CD8-positive, alpha-beta memory T cell (primary cell): ENCODE data around the gene TEX19. TPM values are rescaled to one million over a fixed set of nuclear protein-coding genes. Genes with fewer than 3 reads are reported as not detected.
"Not testable (repeated sequence)": the region's sequence is repeated elsewhere in the genome, so short reads cannot be mapped to it uniquely, and the experiment has no call there.

Experiments
- CTCF ChIA-PET: fragments of 350-600 bp; sonication (Branson Sonifier 250); formaldehyde crosslinking; loops from one replicate; lab custom pipeline; 2021; ENCODE audit warnings: antibody characterized with exemption; lab: Charles Lee
- POLR2A ChIA-PET: fragments of 350-600 bp; sonication (Branson Sonifier 250); formaldehyde crosslinking; loops from one replicate; lab custom pipeline; 2021; ENCODE audit warnings: antibody characterized with exemption; lab: Charles Lee
- DNase-seq, 5 donors: peaks; one replicate each; pipeline versions ENCODE4 v3.0.0 to v3.0.0-alpha.2; 2020 to 2022; ENCODE audit warnings: mixed read lengths in 1 of 5
- H3K27ac ChIP-seq: one replicate; pipeline ENCODE4 v1.7.0; 2013; ENCODE audit warnings: low read depth, mild to moderate bottlenecking, low read length, moderate library complexity
- H3K27me3 ChIP-seq: 2 replicates; pipeline ENCODE4 v1.7.0; 2013; ENCODE audit warnings: low read length, mild to moderate bottlenecking; ENCODE audit not compliant: insufficient read depth, poor library complexity, severe bottlenecking
- H3K36me3 ChIP-seq: 2 replicates; pipeline ENCODE4 v1.7.0; 2013; ENCODE audit warnings: mild to moderate bottlenecking, low read length, moderate library complexity; ENCODE audit not compliant: insufficient read depth
- H3K4me1 ChIP-seq: 2 replicates; pipeline ENCODE4 v1.7.0; 2013; ENCODE audit warnings: mild to moderate bottlenecking, low read length, moderate library complexity; ENCODE audit not compliant: insufficient read depth
- H3K4me3 ChIP-seq: 2 replicates; pipeline ENCODE4 v1.7.0; 2013; ENCODE audit warnings: mild to moderate bottlenecking, low read length
- H3K9me3 ChIP-seq: 2 replicates; pipeline ENCODE4 v1.7.0; 2013; ENCODE audit warnings: mild to moderate bottlenecking, low read length
- H3K27ac Mint-ChIP-seq, 8 donors: one replicate each; pipeline ENCODE4 v1.8.0; 2020 to 2021; ENCODE audit warnings: mixed read lengths in 8 of 8, mild to moderate bottlenecking in 6 of 8, inconsistent platforms in 3 of 8, moderate library complexity in 3 of 8
- H3K27me3 Mint-ChIP-seq, 2 donors: one replicate each; pipeline ENCODE4 v1.8.0; 2020 to 2021; ENCODE audit warnings: mixed read lengths in 2 of 2, mild to moderate bottlenecking in 1 of 2, moderate library complexity in 1 of 2
- H3K36me3 Mint-ChIP-seq, 3 donors: one replicate each; pipeline ENCODE4 v1.8.0; 2020 to 2021; ENCODE audit warnings: mixed read lengths in 3 of 3, inconsistent platforms in 1 of 3, mild to moderate bottlenecking in 1 of 3
- H3K4me1 Mint-ChIP-seq, 3 donors: one replicate each; pipeline ENCODE4 v1.8.0; 2020 to 2021; ENCODE audit warnings: mixed read lengths in 3 of 3, inconsistent platforms in 1 of 3, mild to moderate bottlenecking in 1 of 3
- H3K4me3 Mint-ChIP-seq, 7 donors: one replicate each; pipeline ENCODE4 v1.8.0; 2020 to 2021; ENCODE audit warnings: mixed read lengths in 7 of 7, mild to moderate bottlenecking in 6 of 7, moderate library complexity in 4 of 7, inconsistent platforms in 2 of 7
- H3K9me3 Mint-ChIP-seq, 5 donors: one replicate each; pipeline ENCODE4 v1.8.0; 2020 to 2022; ENCODE audit warnings: mixed read lengths in 5 of 5, mild to moderate bottlenecking in 3 of 5, moderate library complexity in 2 of 5, inconsistent platforms in 1 of 5
- polyA plus RNA-seq: library from polyadenylated mRNA; unstranded; fragments of 300-500 nt; fragmentation: Illumina TruSeq; gene quantifications from one replicate; pipeline ENCODE4 v1.2.3, GENCODE V29; 2021
- total RNA-seq, 2 experiments: library from RNA; stranded (reverse); gene quantifications; one replicate each; pipeline ENCODE4 v1.2.3, GENCODE V29; 2021

Gene TEX19
- total and polyA plus RNA-seq, 3 experiments from 2014 or later: not detected

DNA sequence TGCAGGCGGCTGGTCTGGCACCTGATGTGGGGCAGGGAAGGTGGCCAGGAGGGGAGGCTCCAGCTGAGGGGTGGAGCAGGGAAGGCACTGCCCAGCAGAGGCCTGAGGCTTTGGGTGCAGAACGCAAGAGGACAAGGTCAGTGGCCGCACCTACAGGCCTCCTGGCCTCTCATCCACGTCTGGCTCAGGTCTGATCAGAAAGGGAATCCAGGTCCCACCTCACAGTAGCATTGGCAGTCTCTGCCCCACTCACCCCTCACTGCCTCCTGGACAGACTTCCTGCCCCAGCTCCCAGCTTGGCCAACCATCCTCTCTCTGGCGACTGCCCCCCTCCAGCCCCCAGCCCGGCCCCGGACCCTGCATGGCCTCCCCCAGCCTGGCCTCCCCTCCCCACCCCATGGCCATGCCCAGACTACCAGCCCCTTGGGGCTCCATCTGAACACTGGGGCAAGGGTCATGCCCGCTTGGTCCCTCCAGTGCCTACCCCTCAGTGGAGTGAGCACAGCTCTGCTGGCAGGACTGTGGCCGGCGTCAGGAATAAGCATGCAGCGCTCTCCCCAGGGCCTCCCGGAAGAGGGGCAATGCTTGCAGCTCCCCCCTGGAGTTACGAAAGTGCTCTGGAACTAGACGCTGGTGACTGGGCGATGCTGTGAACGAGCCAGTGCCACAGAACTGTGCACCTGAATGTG lies 17.1 kb downstream of the TEX19 start:
- peaks cover 0 to 13% (median 2%) of the 10 kb centered on the region in 3 donors for H3K4me1 Mint-ChIP-seq
- H3K27me3 Mint-ChIP-seq: peaks cover 35 to 36% of the 10 kb centered on the region in 2 donors
- H3K4me3 Mint-ChIP-seq: no peak overlapping the region
- H3K36me3 ChIP-seq: no peaks in the 10 kb centered on the region
- peak in 1 of 5 donors; percentile 36 for DNase-seq
- H3K9me3 Mint-ChIP-seq: no peaks in the 10 kb centered on the region
- CTCF ChIA-PET: no interaction called here
- H3K4me3 ChIP-seq: no peak overlapping the region
- H3K27me3 ChIP-seq: peaks cover under 1% of the 10 kb centered on the region
- H3K36me3 Mint-ChIP-seq: no peaks in the 10 kb centered on the region
- no peaks in the 10 kb centered on the region for H3K4me1 ChIP-seq
- H3K27ac Mint-ChIP-seq: no peak overlapping the region
- POLR2A ChIA-PET: no interaction called here
- H3K9me3 ChIP-seq: no peaks in the 10 kb centered on the region
- no peak overlapping the region for H3K27ac ChIP-seq

DNA sequence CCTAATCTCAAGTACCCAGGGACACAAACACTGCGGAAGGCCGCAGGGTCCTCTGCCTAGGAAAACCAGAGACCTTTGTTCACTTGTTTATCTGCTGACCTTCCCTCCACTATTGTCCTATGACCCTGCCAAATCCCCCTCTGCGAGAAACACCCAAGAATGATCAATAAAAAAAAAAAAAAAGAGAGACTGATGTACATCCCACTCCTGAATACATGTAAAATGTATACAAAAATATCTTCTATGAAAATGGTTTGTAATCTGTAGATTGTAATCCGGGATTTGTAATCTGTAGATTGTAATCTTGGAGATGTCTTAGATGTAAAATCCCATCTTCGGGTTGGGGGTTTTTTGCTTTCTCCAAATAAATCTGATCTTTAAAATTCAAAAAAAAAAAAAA lies 18.2 kb downstream of the TEX19 start:
- H3K27ac Mint-ChIP-seq, DNase-seq, H3K36me3 Mint-ChIP-seq, H3K27me3 ChIP-seq, H3K27ac ChIP-seq, POLR2A ChIA-PET, H3K9me3 ChIP-seq, H3K4me3 ChIP-seq, CTCF ChIA-PET, H3K36me3 ChIP-seq, H3K4me1 ChIP-seq, H3K4me3 Mint-ChIP-seq, H3K9me3 Mint-ChIP-seq: not testable (repeated sequence)
- Mint-ChIP-seq H3K4me1 (peaks cover 0 to 14% (median 7%) of the 10 kb centered on the region in 3 donors), H3K27me3 (peaks cover 35 to 41% of the 10 kb centered on the region in 2 donors)

DNA sequence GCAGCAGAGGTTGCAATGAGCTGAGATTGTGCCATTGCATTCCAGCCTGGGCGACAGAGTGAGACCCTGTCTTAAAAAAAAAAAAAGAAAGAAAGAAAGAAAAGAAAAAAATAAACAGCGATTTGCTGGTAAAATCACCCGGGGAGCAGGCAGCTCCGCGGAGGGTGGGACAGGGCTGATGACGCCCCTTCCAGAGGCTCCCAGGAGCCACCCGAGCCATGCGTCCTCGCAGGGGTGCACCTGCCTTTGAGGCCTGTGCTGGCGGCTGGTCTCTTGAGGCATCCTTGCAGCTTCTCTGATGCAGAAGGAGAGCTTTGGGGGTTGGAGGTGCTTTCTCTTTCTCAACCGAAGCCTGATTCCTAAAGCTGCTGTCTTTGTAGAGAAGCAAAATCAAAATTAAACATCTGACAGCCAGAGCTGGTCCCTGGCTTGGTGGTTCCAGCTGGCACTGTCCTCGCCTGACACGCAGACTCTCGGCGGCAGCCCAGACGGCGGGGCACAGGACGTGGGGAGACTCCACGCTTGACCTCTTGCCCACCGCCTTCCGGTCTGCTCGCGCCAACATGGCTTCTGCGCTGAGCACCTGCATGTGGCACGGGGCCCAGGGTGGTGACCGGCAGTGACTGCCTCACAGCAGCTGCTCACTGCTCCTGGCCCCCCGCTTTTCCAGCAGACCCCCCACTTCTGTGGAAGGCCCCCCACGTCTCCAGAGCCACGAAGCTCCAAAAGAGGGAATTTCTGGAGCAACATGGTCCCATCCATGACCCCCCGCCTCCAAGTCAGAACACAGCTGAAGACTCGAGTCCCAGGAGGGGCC lies 19.1 kb downstream of the TEX19 start:
- Mint-ChIP-seq H3K4me1 (peaks cover 0 to 7% (median 7%) of the 10 kb centered on the region in 3 donors), H3K27me3 (peaks cover 28 to 33% of the 10 kb centered on the region in 2 donors), H3K36me3 (no peaks in the 10 kb centered on the region), H3K4me3 (no peak overlapping the region), H3K9me3 (no peaks in the 10 kb centered on the region), H3K27ac (no peak overlapping the region)
- no peak overlapping the region for H3K4me3 ChIP-seq
- peak in 1 of 5 donors; percentile 24 for DNase-seq
- H3K4me1 ChIP-seq: no peaks in the 10 kb centered on the region
- no peak overlapping the region for H3K27ac ChIP-seq
- H3K27me3 ChIP-seq: no peaks in the 10 kb centered on the region
- H3K9me3 ChIP-seq: no peaks in the 10 kb centered on the region
- CTCF ChIA-PET: no interaction called here
- no peaks in the 10 kb centered on the region for H3K36me3 ChIP-seq
- POLR2A ChIA-PET: no interaction called here

DNA sequence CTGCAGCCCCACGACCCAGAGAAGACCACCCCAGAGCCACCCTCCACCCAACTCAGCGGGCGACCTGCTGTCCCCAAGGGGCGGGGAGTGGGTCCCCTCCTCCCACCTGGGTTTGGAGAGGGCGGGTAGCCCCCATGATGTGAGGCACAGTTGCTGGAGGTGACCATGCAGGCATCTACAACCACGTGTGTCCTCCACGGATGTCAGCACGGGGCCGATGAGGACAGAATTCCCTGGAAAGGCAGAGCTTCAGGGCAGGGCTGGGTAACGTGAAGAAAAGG lies 19.6 kb downstream of the TEX19 start:
- Mint-ChIP-seq H3K4me1 (peaks cover 0 to 7% (median 7%) of the 10 kb centered on the region in 3 donors), H3K27me3 (peaks cover 22 to 29% of the 10 kb centered on the region in 2 donors), H3K36me3 (no peaks in the 10 kb centered on the region), H3K4me3 (no peak overlapping the region), H3K27ac (peak overlapping the region in 1 of 8 donors; percentile 17), H3K9me3 (no peaks in the 10 kb centered on the region)
- peak in 1 of 5 donors; percentile 41 for DNase-seq
- Histone ChIP-seq H3K4me1 (no peaks in the 10 kb centered on the region), H3K9me3 (no peaks in the 10 kb centered on the region), H3K36me3 (no peaks in the 10 kb centered on the region), H3K27me3 (no peaks in the 10 kb centered on the region), H3K4me3 (no peak overlapping the region), H3K27ac (no peak overlapping the region)
- ChIA-PET POLR2A (no interaction called here), CTCF (no interaction called here)

DNA sequence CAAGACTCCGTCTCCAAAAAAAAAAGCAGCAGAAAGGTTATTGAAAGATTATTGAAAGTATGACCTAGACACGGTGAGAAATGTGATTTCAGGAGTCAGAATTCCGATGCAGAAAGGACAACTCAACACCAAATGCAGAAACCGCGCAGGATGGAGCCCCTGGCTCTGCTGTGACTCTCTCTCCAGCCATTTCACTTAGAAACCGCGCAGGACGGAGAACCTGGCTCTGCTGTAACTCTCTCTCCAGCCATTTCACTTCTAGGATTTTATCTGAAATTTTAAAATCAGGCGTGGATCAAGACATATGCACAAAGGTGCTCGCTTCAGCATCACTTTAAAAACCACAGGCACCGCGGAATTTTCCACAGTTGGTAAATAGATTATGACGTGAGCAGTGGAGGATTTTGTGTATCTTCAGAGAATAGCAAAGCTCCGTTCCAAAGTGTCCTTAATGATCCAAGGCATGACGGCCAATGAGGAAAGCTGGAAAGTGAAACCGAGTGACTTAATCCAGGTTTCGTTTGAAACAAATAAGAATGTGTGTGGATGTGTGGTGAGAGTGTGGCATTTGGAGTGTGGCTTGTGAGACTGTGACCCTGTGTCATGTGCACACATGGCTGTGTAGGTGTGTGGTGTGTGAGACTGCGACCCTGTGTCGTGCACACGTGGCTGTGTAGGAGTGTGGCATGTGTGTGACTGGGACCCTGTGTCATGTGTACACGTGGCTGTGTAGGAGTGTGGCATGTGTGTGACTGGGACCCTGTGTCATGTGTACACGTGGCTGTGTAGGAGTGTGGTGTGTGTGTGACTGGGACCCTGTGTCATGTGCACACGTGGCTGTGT lies 22.0 kb downstream of the TEX19 start:
- ChIA-PET POLR2A (no interaction called here), CTCF (no interaction called here)
- peaks cover 21 to 27% of the 10 kb centered on the region in 2 donors for H3K27me3 Mint-ChIP-seq

DNA sequence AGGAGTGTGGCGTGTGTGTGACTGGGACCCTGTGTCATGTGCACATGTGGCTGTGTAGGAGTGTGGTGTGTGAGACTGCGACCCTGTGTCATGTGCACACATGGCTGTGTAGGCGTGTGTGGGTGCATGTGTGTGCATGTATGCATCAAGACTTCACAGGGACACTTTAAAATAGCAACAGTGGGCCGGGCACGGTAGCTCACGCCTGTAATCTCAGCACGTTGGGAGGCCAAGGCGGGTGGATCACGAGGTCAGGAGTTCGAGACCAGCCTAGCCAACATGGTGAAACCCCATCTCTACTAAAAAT lies 22.6 kb downstream of the TEX19 start:
- H3K4me1 Mint-ChIP-seq, H3K27ac ChIP-seq, H3K4me1 ChIP-seq, H3K9me3 Mint-ChIP-seq, H3K36me3 ChIP-seq, POLR2A ChIA-PET, H3K9me3 ChIP-seq, H3K27me3 ChIP-seq, H3K4me3 ChIP-seq, CTCF ChIA-PET, H3K27ac Mint-ChIP-seq, H3K36me3 Mint-ChIP-seq, H3K4me3 Mint-ChIP-seq: not testable (repeated sequence)
- peaks cover 19 to 26% of the 10 kb centered on the region in 2 donors for H3K27me3 Mint-ChIP-seq
- peak in 1 of 5 donors; percentile 12 for DNase-seq

More for the DNA sequence above, 22.0 kb downstream of the TEX19 start:
- DNase-seq: peak in 1 of 5 donors; percentile 0
- no peaks in the 10 kb centered on the region for H3K9me3 Mint-ChIP-seq
- H3K4me1 Mint-ChIP-seq: peaks cover 0 to 7% (median 7%) of the 10 kb centered on the region in 3 donors
- Histone ChIP-seq H3K27me3 (no peaks in the 10 kb centered on the region), H3K27ac (no peak overlapping the region), H3K4me3 (no peak overlapping the region), H3K4me1 (no peaks in the 10 kb centered on the region), H3K9me3 (no peaks in the 10 kb centered on the region), H3K36me3 (no peaks in the 10 kb centered on the region)
- H3K4me3 Mint-ChIP-seq: peak overlapping the region in 1 of 7 donors; percentile 26
- peak overlapping the region in 1 of 8 donors; percentile 2 for H3K27ac Mint-ChIP-seq
- no peaks in the 10 kb centered on the region for H3K36me3 Mint-ChIP-seq

DNA sequence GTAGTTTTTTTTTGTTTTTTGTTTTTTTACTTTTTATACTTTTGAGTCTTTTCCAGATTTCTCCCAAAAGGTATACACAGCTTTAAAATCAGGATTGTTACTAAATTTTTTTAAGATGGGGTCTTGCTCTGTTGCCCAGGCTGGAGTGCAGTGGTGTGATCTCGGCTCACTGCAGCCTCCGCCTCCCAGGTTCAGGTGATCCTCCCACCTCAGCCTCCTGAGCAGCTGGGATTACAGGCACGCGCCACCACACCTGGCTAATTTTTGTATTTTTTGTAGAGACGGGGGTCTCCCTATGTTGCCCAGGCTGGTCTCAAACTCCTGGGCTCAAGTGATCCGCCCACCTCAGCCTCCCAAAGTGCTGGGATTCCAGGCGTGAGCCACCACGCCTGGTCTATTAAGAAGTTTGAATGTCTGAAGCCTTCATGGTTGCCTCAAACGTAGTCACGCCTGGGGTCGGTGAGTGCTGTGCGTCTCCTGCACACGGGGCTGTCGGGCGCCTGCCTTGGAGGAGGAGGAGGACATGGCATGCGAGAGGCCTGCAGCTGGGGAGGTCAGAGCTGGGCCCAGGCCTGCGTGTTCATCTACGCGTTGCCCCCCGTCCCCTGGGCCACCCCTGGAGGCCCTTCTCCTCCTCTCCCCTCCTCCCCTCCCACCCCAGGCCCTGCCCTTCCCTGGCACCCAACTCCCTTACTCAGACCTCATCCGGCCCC lies 23.3 kb downstream of the TEX19 start:
- H3K4me1 Mint-ChIP-seq, H3K27ac Mint-ChIP-seq, H3K4me3 ChIP-seq, POLR2A ChIA-PET, H3K4me1 ChIP-seq, H3K36me3 Mint-ChIP-seq, H3K9me3 Mint-ChIP-seq, H3K36me3 ChIP-seq, H3K9me3 ChIP-seq, H3K27me3 ChIP-seq, CTCF ChIA-PET, H3K4me3 Mint-ChIP-seq, H3K27ac ChIP-seq: not testable (repeated sequence)
- DNase-seq: peak in 1 of 5 donors; percentile 16
- peaks cover 20 to 26% of the 10 kb centered on the region in 2 donors for H3K27me3 Mint-ChIP-seq
